Calu3 (cell line): Measurements from ENCODE around the gene PIP5K1A. TPM values are rescaled to one million over a fixed set of nuclear protein-coding genes. Genes with fewer than 3 reads are reported as not detected.

Experiments used
- BruUV-seq: library from RNA; stranded (reverse); fragments of 400-500 nt; replicated peaks from 2 replicates; lab custom pipeline; 2021; lab: Mats Ljungman, UMichigan
- CTCF ChIA-PET: fragments of 300-600 bp; sonication (Branson Sonifier 250); formaldehyde crosslinking; loops from one replicate; lab custom pipeline; 2022; ENCODE audit warnings: antibody characterized with exemption; lab: Charles Lee
- DNase-seq: peaks from one replicate; pipeline ENCODE4 v3.0.0; 2022
- H3K27ac Mint-ChIP-seq: one replicate; pipeline ENCODE4 v1.8.0; 2022; ENCODE audit warnings: mixed read lengths; ENCODE audit not compliant: unreplicated experiment
- H3K27me3 Mint-ChIP-seq: one replicate; pipeline ENCODE4 v1.8.0; 2022; ENCODE audit warnings: mixed read lengths; ENCODE audit not compliant: unreplicated experiment
- H3K36me3 Mint-ChIP-seq: one replicate; pipeline ENCODE4 v1.8.0; 2022; ENCODE audit warnings: mild to moderate bottlenecking, moderate library complexity, mixed read lengths; ENCODE audit not compliant: insufficient read depth, unreplicated experiment
- H3K4me1 Mint-ChIP-seq: one replicate; pipeline ENCODE4 v1.8.0; 2022; ENCODE audit warnings: mild to moderate bottlenecking, low read depth, mixed read lengths; ENCODE audit not compliant: unreplicated experiment
- H3K4me3 Mint-ChIP-seq: one replicate; pipeline ENCODE4 v1.8.0; 2022; ENCODE audit warnings: mild to moderate bottlenecking, low read depth, moderate library complexity, mixed read lengths; ENCODE audit not compliant: unreplicated experiment
- H3K9me3 Mint-ChIP-seq: one replicate; pipeline ENCODE4 v1.8.0; 2022; ENCODE audit warnings: low read depth, mixed read lengths; ENCODE audit not compliant: unreplicated experiment
- CTCF ChIP-seq: fragments of 200-600 bp; IDR thresholded peaks from one replicate; pipeline ENCODE4 v1.8.0; 2022; ENCODE audit warnings: antibody characterized with exemption; ENCODE audit not compliant: unreplicated experiment
- intact Hi-C: fragments of 100-400 bp; cut with micrococcal nuclease; formaldehyde crosslinking; loops from one replicate; pipeline ENCODE4 v1.10.0; 2022; ENCODE audit not compliant: unreplicated experiment
- total RNA-seq: library from RNA; stranded (reverse); gene quantifications from 2 replicates; pipeline ENCODE4 v1.2.3, GENCODE V29; 2022

Gene PIP5K1A
- total RNA-seq, 1 experiment from 2014 or later: 96.2 TPM

- Mint-ChIP-seq H3K4me1 (no peaks in the 10 kb centered on the region), H3K36me3 (peaks cover 85% of the 10 kb centered on the region), H3K4me3 (no peak overlapping the region), H3K27ac (no peak overlapping the region), H3K9me3 (no peaks in the 10 kb centered on the region), H3K27me3 (no peaks in the 10 kb centered on the region)
- no peak for DNase-seq
- CTCF ChIA-PET: interaction anchor here (1.2 kb wide), 1 partner anchor 17 kb away, joined by 3 read pairs; no protein-coding TSS in a partner anchor
- intact Hi-C loops: no loop called here
- TF ChIP-seq CTCF: no peak
- BruUV-seq: no TSS peak
These were observed 36.9 kb downstream of the PIP5K1A start for GRCh38 chr1:151235235-151235634.

DNA sequence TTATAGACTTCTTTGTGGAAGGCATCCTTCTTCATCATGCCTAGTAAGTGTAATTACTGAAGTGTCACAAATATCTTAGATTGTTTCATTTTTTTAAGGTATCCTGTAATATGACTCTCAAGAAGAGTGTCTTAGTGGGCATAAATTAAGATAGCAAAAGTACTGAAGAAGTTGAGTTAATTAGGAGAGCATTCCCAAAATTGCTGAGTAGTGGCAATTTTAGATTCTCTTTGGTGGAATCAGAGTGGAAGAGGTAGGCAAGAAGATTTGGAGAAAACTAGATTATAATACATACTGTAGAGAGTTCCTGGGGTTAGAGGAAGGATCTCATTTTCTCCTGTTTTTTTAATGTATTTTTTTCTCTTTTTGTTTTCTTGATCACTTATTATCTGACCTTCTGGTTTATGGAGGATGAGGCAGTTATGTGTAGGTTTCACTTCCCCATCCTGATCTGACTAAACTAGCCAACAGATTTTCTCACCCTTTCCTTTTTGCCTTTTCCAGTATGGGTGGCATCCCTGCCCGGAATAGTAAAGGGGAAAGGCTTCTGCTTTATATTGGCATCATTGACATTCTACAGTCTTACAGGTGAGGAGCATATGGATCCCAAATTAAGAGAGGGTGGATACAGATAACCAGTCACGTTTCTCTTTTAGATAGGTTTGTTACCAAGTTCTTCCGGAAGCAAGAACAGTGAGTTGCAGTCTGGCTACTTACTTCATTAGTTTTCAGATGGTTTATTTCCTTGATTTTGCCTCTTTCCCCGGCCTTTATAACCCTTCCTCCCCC lies 39.5 kb downstream of the PIP5K1A start:
- intact Hi-C loops: no loop called here

GRCh38 chr1:151238467-151238739 lies 40.1 kb downstream of the PIP5K1A start:
- BruUV-seq: no TSS peak
- Mint-ChIP-seq H3K27ac (no peak overlapping the region), H3K36me3 (peaks cover 91% of the 10 kb centered on the region), H3K4me3 (no peak overlapping the region), H3K4me1 (no peaks in the 10 kb centered on the region), H3K27me3 (no peaks in the 10 kb centered on the region), H3K9me3 (no peaks in the 10 kb centered on the region)
- intact Hi-C loops: no loop called here
- DNase-seq: no peak
- no peak for TF ChIP-seq CTCF
- CTCF ChIA-PET: no interaction called here

More for the DNA sequence above, 39.5 kb downstream of the PIP5K1A start:
- DNase-seq: no peak
- BruUV-seq: no TSS peak
- CTCF ChIA-PET: no interaction called here
- Mint-ChIP-seq H3K9me3 (no peaks in the 10 kb centered on the region), H3K27me3 (no peaks in the 10 kb centered on the region), H3K36me3 (peaks cover 91% of the 10 kb centered on the region), H3K27ac (no peak overlapping the region), H3K4me1 (no peaks in the 10 kb centered on the region), H3K4me3 (no peak overlapping the region)
- no peak for TF ChIP-seq CTCF

DNA sequence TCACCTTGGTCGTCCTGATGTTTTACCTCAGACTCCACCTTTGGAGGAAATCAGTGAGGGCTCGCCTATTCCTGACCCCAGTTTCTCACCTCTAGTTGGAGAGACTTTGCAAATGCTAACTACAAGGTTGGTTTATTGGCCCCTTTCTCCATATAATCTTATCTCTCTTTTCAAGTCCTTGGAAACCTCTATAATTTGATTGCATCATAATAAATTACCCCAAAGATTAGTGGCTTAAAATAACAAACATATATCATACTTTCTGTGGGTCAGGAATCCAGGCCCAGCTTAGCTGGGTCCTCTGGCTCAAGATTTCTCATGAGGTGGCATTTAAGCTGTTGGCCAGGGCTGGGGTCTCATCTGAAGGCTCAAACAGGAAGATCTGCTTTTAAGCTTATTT lies 44.1 kb downstream of the PIP5K1A start:
- H3K27ac Mint-ChIP-seq: no peak overlapping the region
- no peaks in the 10 kb centered on the region for H3K9me3 Mint-ChIP-seq
- peaks cover 93% of the 10 kb centered on the region for H3K36me3 Mint-ChIP-seq
- intact Hi-C loops: no loop called here
- no TSS peak for BruUV-seq
- no peak for DNase-seq
- no peaks in the 10 kb centered on the region for H3K27me3 Mint-ChIP-seq
- no peak for TF ChIP-seq CTCF
- no peak overlapping the region for H3K4me3 Mint-ChIP-seq
- H3K4me1 Mint-ChIP-seq: no peaks in the 10 kb centered on the region
- CTCF ChIA-PET: no interaction called here
